Measurements from ENCODE around the gene PGM1.

The PGM1 gene

DNA sequence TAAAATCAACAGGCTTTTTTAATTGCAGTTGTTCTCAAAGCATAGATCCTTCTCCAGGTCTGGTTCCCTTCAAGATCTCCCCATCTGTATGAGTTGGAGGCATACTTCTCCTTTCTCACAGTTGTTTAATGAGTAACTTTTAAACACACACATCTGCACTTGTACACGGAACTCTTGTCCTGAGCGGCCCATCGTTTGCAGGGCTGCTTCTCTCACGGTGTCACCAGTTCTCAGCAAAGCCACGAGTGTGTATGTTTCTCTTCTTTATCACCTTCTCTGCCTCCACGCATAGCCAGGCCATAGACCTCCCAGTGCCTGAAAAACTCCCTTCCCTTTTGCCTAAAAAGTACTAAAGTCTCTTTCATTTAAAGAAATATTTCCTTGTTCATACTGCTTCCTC, 111.9 kb downstream of the PGM1 start:
- no peak for DNase-seq

GRCh38 chr1:63709267-63709828, 116.1 kb downstream of the PGM1 start:
- no peak for DNase-seq
